Heart left ventricle (tissue), 16 donors: ENCODE data around the gene CCDC34. TPM values are rescaled to one million over a fixed set of nuclear protein-coding genes. Genes with fewer than 3 reads are reported as not detected.

Experiments used
- ATAC-seq, 4 donors: fragments of 200-7000 bp; cut with Tn5 transposase; one replicate each; pipeline ENCODE4 v1.9.1; 2020 to 2022; ENCODE audit warnings: moderate library complexity in 4 of 4, mild to moderate bottlenecking in 3 of 4, moderate number of reproducible peaks in 1 of 4
- DNase-seq, 5 donors: peaks; one replicate each; pipeline ENCODE4 v3.0.0-alpha.2; 2020
- H3K27ac ChIP-seq, 12 donors: fragments of 200-600 bp; sonication (generic) in 4 of 12; one replicate each; pipeline versions ENCODE4 v1.5.0 to v1.8.0; 2016 to 2022; ENCODE audit warnings: mild to moderate bottlenecking in 2 of 12
- H3K27me3 ChIP-seq, 9 donors: fragments of 200-600 bp; sonication (generic) in 2 of 9; one replicate each; pipeline versions ENCODE4 v1.5.1 to v1.8.0; 2016 to 2022; ENCODE audit warnings: mild to moderate bottlenecking in 3 of 9
- H3K36me3 ChIP-seq, 9 donors: fragments of 200-600 bp; sonication (generic) in 2 of 9; one replicate each; pipeline versions ENCODE4 v1.5.0 to v1.8.0; 2018 to 2022; ENCODE audit warnings: mild to moderate bottlenecking in 2 of 9
- H3K4me1 ChIP-seq, 12 donors: fragments of 200-600 bp; sonication (generic) in 4 of 12; one replicate each; pipeline versions ENCODE4 v1.5.0 to v1.8.0; 2016 to 2022; ENCODE audit warnings: mild to moderate bottlenecking in 3 of 12
- H3K4me3 ChIP-seq, 12 donors: fragments of 200-600 bp; sonication (generic) in 4 of 12; one replicate each; pipeline versions ENCODE4 v1.5.0 to v1.8.0; 2017 to 2022; ENCODE audit warnings: mild to moderate bottlenecking in 9 of 12, moderate library complexity in 4 of 12
- H3K9me3 ChIP-seq, 12 donors: fragments of 200-600 bp; sonication (generic) in 4 of 12; one replicate each; pipeline versions ENCODE4 v1.5.0 to v1.8.0; 2016 to 2022; ENCODE audit warnings: mild to moderate bottlenecking in 1 of 12
- POLR2A ChIP-seq, 2 donors: fragments of 450-650 bp; IDR thresholded peaks; one replicate each; pipeline ENCODE4 v1.6.1; 2017; ENCODE audit warnings: antibody characterized with exemption in 2 of 2, mild to moderate bottlenecking in 2 of 2, moderate library complexity in 2 of 2
- WGBS, 4 donors: extraction: QIAGEN DNeasy Blood & Tissue Kit in 2 of 4; methylation state at CpG; one replicate each; pipeline versions ENCODE4 v1.1.5 to v1.1.7; 2013 to 2018; 5-methylcytosine and 5-hydroxymethylcytosine counted together
- intact Hi-C, 10 donors: fragments of 100-400 bp; cut with DNase I; formaldehyde crosslinking; loops; one replicate each; pipeline versions ENCODE4 v1.11.1 to v1.14.2; 2022
- long read RNA-seq, 3 donors: library from polyadenylated mRNA; unstranded; transcript quantifications; one replicate each; pipeline ENCODE4 v2.0.0, GENCODE V29; 2020 to 2021
- polyA plus RNA-seq, 2 donors: library from polyadenylated mRNA; stranded (reverse); fragments of 200-250 nt; gene quantifications; one replicate each; pipeline ENCODE4 v1.2.3, GENCODE V29; 2013
- total RNA-seq, 9 donors: library from RNA; depleted of rRNA in 2 of 9; stranded (reverse); fragments of >200 nt in 2 of 9; fragmentation: NEBNext Ultra II Directional in 3 of 9; extraction: Animal tissue kit (Norgen Biotek cat#: 25700) in 3 of 9; gene quantifications; one replicate each; pipeline versions ENCODE4 v1.1.0 to v1.2.4, GENCODE V29; 2016 to 2023
- TF ChIP-seq, protein P1 (sequence below), 12 donors: fragments of 200-600 bp; sonication (generic) in 4 of 12; IDR thresholded peaks; one replicate each; pipeline versions ENCODE4 v1.5.0 to v1.8.0; 2018 to 2022; ENCODE audit warnings: antibody characterized with exemption in 12 of 12, mild to moderate bottlenecking in 5 of 12
- donor health status: ischemic (EF 13 %, LVEDD 7.1; RV severe dilation, severe dysfunction).
- donor health status: healthy with polysubstance abuse.
- donor health status: DM: no; HTN: yes; CAD: no.
- donor health status: DM: no; HTN: no; CAD: no.
- donor health status: ischemic (EF 25% LVEDD 6.9; RV normal size, moderate dysfunction).
- donor health status: ischemic (EF 25% LVEDD 5.7; RV mildly dilated, moderate dysfunction).
- donor health status: healthy.
- donor health status: DM: yes; HTN: yes; CAD: no.
- donor health status: ischemic (EF 35%, LVEDD 5.7; RV mildly dilated, moderate dysfunction).
- donor health status: nonischemic (EF 11% LVEDD 7.7; RV severe dilation, severe dysfunction).
- donor health status: DM: yes; HTN: yes; CAD: no.
- donor health status: PGD.
- donor health status: ischemic (EF 29% LVEDD 5.4; RV normal size, mild dysfunction).
- donor health status: nonischemic (EF 23%, LVEDD 6.1; RV moderate dilation, normal function).

Gene CCDC34, protein sequence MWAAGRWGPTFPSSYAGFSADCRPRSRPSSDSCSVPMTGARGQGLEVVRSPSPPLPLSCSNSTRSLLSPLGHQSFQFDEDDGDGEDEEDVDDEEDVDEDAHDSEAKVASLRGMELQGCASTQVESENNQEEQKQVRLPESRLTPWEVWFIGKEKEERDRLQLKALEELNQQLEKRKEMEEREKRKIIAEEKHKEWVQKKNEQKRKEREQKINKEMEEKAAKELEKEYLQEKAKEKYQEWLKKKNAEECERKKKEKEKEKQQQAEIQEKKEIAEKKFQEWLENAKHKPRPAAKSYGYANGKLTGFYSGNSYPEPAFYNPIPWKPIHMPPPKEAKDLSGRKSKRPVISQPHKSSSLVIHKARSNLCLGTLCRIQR
- total RNA-seq (1 to 10 TPM; 1.1 to 8.3 (median 3.2) TPM), polyA plus RNA-seq (1 to 10 TPM; 1.3 to 3.0 TPM)
- long read RNA-seq, donor 1, partial matches to known transcripts: 1 of 3 reads
- long read RNA-seq, donor 1, other reads (novel, unspliced or antisense): 0 of 3 reads
- long read RNA-seq, donor 2, partial matches to known transcripts: 0 of 2 reads
- long read RNA-seq, donor 2, other reads (novel, unspliced or antisense): 1 of 2 reads
- long read RNA-seq, donor 3, partial matches to known transcripts: 5 of 10 reads
- long read RNA-seq, donor 3, other reads (novel, unspliced or antisense): 2 of 10 reads

DNA sequence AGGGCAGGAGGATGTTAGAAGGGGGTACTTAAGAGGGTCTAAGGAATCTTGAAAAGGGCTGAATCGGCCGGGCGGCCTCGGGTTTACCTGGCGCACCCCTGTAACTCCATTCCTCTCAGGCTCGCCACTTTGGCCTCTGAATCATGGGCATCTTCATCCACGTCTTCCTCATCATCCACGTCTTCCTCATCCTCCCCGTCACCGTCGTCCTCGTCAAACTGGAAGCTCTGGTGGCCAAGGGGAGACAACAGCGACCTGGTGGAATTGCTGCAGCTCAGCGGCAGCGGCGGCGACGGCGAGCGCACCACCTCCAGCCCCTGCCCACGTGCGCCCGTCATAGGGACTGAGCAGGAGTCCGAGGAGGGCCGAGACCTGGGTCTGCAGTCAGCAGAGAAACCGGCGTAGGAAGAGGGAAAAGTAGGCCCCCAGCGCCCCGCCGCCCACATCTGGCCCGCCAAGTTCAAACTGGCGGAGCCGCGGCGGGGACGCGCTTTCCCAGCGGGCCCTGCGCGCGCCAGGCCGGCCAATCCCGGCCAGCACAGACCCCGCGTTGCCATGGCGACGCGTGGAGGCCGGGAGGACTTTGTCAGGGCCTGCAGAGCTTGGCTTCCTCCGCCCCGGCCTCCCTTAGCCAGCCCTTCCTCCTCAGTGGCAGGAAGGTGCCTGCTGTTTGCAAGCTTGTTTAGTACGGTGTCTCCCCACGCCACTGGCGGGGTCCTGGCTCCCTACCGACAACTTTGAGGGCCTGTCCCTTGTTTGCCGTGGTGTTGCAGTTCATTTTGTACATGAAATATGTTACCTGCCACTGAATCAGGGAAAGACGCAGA is at the start of gene CCDC34:
TSS of gene CCDC34 (minus strand) at position 467 of the 827 bp plus-strand sequence. CDS start at position 446, 21 bp downstream.
- TF ChIP-seq, protein P1, sequence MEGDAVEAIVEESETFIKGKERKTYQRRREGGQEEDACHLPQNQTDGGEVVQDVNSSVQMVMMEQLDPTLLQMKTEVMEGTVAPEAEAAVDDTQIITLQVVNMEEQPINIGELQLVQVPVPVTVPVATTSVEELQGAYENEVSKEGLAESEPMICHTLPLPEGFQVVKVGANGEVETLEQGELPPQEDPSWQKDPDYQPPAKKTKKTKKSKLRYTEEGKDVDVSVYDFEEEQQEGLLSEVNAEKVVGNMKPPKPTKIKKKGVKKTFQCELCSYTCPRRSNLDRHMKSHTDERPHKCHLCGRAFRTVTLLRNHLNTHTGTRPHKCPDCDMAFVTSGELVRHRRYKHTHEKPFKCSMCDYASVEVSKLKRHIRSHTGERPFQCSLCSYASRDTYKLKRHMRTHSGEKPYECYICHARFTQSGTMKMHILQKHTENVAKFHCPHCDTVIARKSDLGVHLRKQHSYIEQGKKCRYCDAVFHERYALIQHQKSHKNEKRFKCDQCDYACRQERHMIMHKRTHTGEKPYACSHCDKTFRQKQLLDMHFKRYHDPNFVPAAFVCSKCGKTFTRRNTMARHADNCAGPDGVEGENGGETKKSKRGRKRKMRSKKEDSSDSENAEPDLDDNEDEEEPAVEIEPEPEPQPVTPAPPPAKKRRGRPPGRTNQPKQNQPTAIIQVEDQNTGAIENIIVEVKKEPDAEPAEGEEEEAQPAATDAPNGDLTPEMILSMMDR (IDR thresholded peaks at IDR 0.05): no peak
- no peak for TF ChIP-seq POLR2A (IDR thresholded peaks at IDR 0.05)
- intact Hi-C loops: loop anchor here in 5 of 10 donors (5.0 to 10.0 kb wide), 4 partner anchors 104 to 178 kb away; partner anchors contain the start of gene LGR4 (in 3 of the 5)
- H3K4me3 ChIP-seq: peak within 1 kb of the TSS; percentile 37 to 89 (median 76)
- peaks cover 0 to 18% (median 10%) of the 10 kb centered on the region in 12 donors for H3K4me1 ChIP-seq
- peaks cover 0 to 10% (median 5%) of the 10 kb centered on the region in 9 donors for H3K36me3 ChIP-seq
- ATAC-seq: peak; percentile 99 to 100 (median 100)
- H3K27ac ChIP-seq: peak within 1 kb of the TSS in 8 of 12 donors; percentile 3 to 56 (median 40)
- peak; percentile 90 to 96 (median 94) for DNase-seq
- no peaks in the 10 kb centered on the region for H3K27me3 ChIP-seq
- WGBS, 4 donors: 0 to 1% (median 1%) methylated on average over 31 to 57 of the region's 57 CpGs
- no peaks in the 10 kb centered on the region for H3K9me3 ChIP-seq

DNA sequence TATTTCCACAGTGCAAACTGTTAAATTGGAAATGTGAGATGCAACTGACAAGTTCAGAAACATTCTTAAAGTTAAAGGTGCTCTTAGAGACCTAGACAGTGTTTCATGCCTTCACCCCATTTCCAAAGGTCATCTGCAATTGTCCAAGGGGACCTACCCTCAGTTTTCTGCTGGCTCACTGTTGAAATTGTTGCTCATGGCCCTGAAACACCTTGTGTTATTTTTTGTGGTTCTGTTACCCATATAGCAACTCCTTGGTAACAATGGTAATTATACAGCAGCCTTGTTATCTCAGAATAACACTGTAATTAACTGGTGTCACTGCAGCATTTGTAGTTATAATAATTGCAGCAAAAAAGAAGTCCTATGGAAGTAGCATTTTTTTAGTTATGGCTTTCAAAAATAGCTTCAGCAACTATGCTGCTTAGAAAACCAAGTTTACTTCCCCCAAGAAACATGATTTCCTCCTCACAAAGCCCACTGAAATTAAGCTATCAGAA is 49.2 kb upstream of the CCDC34 start:
- H3K27ac ChIP-seq: no peak overlapping the region
- intact Hi-C loops: no loop called here
- TF ChIP-seq, protein P1 (IDR thresholded peaks at IDR 0.05): no peak
- TF ChIP-seq POLR2A (IDR thresholded peaks at IDR 0.05): no peak
- H3K36me3 ChIP-seq: no peaks in the 10 kb centered on the region
- H3K4me3 ChIP-seq: no peak overlapping the region
- no peak for ATAC-seq
- no peaks in the 10 kb centered on the region for H3K9me3 ChIP-seq
- H3K27me3 ChIP-seq: no peaks in the 10 kb centered on the region
- H3K4me1 ChIP-seq: peaks cover 0 to 32% (median 5%) of the 10 kb centered on the region in 12 donors
- DNase-seq: no peak

DNA sequence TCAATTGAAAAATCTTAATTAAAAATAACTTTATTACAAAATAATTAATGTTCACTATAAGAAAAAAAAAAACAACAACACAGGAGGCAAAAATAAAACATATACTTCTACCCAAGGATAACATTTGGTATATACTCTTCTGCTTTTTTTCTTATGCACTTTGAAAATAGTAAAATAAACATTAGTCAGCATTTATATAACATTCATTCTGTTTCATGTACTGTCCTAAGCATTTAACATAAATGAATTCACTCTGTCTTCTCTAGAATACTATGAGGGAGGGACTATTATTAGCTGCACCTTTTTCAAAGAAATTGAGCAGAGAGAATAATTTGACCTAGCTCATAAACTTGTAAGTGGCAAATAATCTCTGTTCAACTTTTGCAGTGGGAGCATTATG is 48.3 kb upstream of the CCDC34 start:
- no peak for TF ChIP-seq POLR2A (IDR thresholded peaks at IDR 0.05)
- TF ChIP-seq, protein P1 (IDR thresholded peaks at IDR 0.05): no peak
- DNase-seq (no peak), ATAC-seq (no peak)

More for the DNA sequence above, 48.3 kb upstream of the CCDC34 start:
- Histone ChIP-seq H3K9me3 (no peaks in the 10 kb centered on the region), H3K4me1 (peaks cover 0 to 33% (median 5%) of the 10 kb centered on the region in 12 donors), H3K4me3 (no peak overlapping the region), H3K36me3 (no peaks in the 10 kb centered on the region), H3K27ac (no peak overlapping the region), H3K27me3 (no peaks in the 10 kb centered on the region)
- intact Hi-C loops: no loop called here
